ENCODE results near the gene OASL.

DNA sequence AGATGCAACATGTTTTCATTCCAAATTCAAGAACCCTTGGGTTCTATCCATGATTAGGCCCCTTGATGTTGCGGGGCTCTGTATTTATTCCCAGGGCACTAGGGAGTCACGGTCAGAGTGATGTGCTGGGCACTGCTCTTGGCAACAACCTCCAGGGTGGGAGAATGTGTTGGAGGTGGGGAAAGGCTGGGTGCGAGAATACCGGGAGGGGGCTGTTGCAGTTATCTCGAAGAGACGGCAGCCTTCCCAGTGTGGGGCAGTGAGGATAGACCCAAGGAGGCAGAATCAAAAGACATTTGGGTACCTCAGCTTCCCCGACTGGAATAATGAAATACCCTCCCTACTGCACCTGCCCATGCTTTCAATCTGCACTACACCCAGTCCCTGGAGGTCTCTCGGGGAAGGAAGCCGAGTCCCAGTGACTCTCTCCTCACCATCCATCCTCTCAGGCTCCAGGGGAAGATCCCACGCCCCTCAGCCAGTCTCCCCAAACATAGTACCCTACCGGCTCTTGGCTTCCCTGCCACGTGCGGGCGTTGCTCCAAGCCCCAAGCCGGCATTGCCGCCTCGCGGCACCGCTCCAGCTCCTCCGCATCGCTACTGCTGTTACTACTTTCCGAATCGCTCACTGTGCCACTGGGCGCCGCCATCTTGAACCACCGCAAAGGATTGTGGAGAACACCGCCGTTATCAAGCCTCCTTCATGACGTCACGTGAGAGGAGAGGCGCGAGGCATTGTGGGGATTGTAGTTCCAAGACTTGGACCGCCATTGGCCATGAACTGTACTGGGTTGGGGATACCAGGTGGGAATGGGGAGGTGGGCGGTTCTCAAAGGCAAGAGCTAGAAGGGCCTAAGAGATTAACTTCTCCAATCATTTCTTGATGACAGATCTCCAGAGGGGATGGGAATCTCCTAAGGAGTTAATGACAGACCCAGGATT lies 22.9 kb downstream of the OASL start, which contains the start of gene C12orf43:
- TF ChIP-seq POLR2A (IDR thresholded peaks at IDR 0.05) = no peak
- TF ChIP-seq, protein P1, sequence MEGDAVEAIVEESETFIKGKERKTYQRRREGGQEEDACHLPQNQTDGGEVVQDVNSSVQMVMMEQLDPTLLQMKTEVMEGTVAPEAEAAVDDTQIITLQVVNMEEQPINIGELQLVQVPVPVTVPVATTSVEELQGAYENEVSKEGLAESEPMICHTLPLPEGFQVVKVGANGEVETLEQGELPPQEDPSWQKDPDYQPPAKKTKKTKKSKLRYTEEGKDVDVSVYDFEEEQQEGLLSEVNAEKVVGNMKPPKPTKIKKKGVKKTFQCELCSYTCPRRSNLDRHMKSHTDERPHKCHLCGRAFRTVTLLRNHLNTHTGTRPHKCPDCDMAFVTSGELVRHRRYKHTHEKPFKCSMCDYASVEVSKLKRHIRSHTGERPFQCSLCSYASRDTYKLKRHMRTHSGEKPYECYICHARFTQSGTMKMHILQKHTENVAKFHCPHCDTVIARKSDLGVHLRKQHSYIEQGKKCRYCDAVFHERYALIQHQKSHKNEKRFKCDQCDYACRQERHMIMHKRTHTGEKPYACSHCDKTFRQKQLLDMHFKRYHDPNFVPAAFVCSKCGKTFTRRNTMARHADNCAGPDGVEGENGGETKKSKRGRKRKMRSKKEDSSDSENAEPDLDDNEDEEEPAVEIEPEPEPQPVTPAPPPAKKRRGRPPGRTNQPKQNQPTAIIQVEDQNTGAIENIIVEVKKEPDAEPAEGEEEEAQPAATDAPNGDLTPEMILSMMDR (IDR thresholded peaks at IDR 0.05 in 4 of 5, conservative IDR thresholded peaks at IDR 0.05 in 1 of 5) = no peak
